PFSK-1 (cell line): ENCODE data around the gene ZNF17.

Experiments used
- POLR2AphosphoS5 ChIP-seq: IDR thresholded peaks from 2 replicates; pipeline ENCODE4 v1.6.1; 2012; ENCODE audit warnings: low read depth, mild to moderate bottlenecking, control low read depth, low read length, moderate library complexity
- TAF1 ChIP-seq: IDR thresholded peaks from 2 replicates; pipeline ENCODE4 v1.6.1; 2012; ENCODE audit warnings: low read length, control low read depth, borderline replicate concordance; ENCODE audit not compliant: insufficient read depth

GRCh38 chr19:57362997-57363687 lies 47.8 kb upstream of the ZNF17 start, which contains the start of the genes TRAPPC2B and ZNF547:
- peak; percentile 87 for TF ChIP-seq POLR2AphosphoS5
- peak; percentile 85; the same call in 1 of the 2 replicates for TF ChIP-seq TAF1
